Measurements from ENCODE around the gene MATR3. TPM values are rescaled to one million over a fixed set of nuclear protein-coding genes. Genes with fewer than 3 reads are reported as not detected.

MATR3 gene
- total RNA-seq, 1 experiment from 2014 or later = 145 TPM

DNA sequence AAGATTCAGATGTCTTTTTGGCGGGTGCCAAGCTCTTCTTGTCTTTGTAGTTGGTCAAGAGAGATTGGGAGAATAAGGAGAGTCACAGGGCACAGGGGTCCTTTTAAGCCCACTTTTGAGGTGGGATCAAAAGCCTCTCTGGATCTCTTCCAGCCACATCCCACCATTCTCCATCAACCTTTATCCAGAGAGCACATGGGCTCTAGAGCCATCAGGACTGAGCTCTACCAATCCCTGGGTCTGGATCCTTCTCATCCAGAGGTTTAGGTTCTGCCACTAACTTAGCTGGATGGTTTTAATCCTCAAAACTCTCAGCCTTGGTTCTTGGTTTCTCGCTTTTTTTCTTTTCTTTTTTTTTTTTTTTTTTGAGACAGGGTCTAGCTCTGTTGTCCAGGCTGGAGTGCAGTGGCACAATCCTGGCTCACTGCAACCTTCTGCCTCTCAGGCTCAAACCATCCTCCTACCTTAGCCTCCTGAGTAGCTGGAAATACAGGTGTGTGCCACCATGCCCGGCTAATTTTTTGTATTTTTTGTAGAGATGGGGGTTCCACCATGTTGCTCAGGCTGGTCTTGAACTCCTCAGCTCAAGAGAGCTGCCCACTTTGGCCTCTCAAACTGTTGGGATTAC is 44.6 kb upstream of the MATR3 start:
- BruUV-seq (replicated peaks) = no TSS peak
- Histone ChIP-seq H3K36me3 (ENCODE audit: low read depth) (no peaks in the 10 kb centered on the region), H2AFZ (no peak overlapping the region), H3K79me2 (ENCODE audit: low read depth) (no peaks in the 10 kb centered on the region), H3K9me2 (ENCODE audit: insufficient read depth) (no peaks in the 10 kb centered on the region), H3K27ac (no peak overlapping the region), H3K4me3 (no peak overlapping the region), H3K4me2 (no peak overlapping the region), H3K27me3 (ENCODE audit: insufficient read depth, low read depth) (no peaks in the 10 kb centered on the region), H3K9me3 (ENCODE audit: insufficient read depth, low read depth) (no peaks in the 10 kb centered on the region), H3F3A (ENCODE audit: insufficient read depth, low read depth) (no peaks in the 10 kb centered on the region), H3K4me1 (replicated peaks; ENCODE audit: insufficient read depth) (peaks cover 9% of the 10 kb centered on the region; the same call in 1 of the 2 replicates), H4K20me1 (ENCODE audit: insufficient read depth) (no peaks in the 10 kb centered on the region)
- no peak for DNase-seq
- ChIA-PET POLR2A (ENCODE audit: unreplicated experiment) (no interaction called here), CTCF (no interaction called here)
- TF ChIP-seq, protein P1, sequence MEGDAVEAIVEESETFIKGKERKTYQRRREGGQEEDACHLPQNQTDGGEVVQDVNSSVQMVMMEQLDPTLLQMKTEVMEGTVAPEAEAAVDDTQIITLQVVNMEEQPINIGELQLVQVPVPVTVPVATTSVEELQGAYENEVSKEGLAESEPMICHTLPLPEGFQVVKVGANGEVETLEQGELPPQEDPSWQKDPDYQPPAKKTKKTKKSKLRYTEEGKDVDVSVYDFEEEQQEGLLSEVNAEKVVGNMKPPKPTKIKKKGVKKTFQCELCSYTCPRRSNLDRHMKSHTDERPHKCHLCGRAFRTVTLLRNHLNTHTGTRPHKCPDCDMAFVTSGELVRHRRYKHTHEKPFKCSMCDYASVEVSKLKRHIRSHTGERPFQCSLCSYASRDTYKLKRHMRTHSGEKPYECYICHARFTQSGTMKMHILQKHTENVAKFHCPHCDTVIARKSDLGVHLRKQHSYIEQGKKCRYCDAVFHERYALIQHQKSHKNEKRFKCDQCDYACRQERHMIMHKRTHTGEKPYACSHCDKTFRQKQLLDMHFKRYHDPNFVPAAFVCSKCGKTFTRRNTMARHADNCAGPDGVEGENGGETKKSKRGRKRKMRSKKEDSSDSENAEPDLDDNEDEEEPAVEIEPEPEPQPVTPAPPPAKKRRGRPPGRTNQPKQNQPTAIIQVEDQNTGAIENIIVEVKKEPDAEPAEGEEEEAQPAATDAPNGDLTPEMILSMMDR (conservative IDR thresholded peaks at IDR 0.05) = no peak
- TF ChIP-seq EZH2 (IDR thresholded peaks at IDR 0.05; ENCODE audit: low read depth) = no peak
- intact Hi-C loops (cut with micrococcal nuclease; ENCODE audit: unreplicated experiment) = no loop called here

DNA sequence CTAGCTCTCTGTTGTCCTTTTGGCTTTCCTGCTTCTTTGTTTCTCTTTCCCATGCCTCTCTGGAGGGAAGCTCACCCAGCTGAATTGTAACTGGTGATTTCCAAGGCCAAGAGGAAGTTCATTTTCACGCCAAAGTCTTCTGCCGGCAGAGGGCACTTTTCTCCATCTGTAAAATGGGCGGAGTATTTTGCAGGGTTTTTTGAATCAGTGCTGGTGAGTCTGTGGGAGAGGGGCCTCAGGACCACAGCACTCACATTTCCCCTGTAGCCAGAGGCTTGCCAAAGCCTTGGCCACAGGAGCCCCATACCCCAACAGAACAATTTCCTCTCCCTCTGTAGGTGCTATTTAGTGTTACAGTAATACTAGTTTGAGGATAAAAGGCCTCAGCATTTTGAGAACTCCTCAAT is 42.3 kb upstream of the MATR3 start:
- Histone ChIP-seq H3K79me2 (ENCODE audit: low read depth) (no peaks in the 10 kb centered on the region), H3K4me2 (no peak overlapping the region), H3K4me1 (replicated peaks; ENCODE audit: insufficient read depth) (peaks cover 5% of the 10 kb centered on the region; the same call in 1 of the 2 replicates), H3K36me3 (ENCODE audit: low read depth) (no peaks in the 10 kb centered on the region), H3K9me2 (ENCODE audit: insufficient read depth) (no peaks in the 10 kb centered on the region), H3K4me3 (no peak overlapping the region), H3K27me3 (ENCODE audit: insufficient read depth, low read depth) (no peaks in the 10 kb centered on the region), H3K27ac (no peak overlapping the region), H2AFZ (no peak overlapping the region), H3F3A (ENCODE audit: insufficient read depth, low read depth) (no peaks in the 10 kb centered on the region), H4K20me1 (ENCODE audit: insufficient read depth) (no peaks in the 10 kb centered on the region), H3K9me3 (ENCODE audit: insufficient read depth, low read depth) (no peaks in the 10 kb centered on the region)
- TF ChIP-seq EZH2 (IDR thresholded peaks at IDR 0.05; ENCODE audit: low read depth) = no peak
- TF ChIP-seq, protein P1 (conservative IDR thresholded peaks at IDR 0.05) = no peak
- CTCF ChIA-PET = no interaction called here
- POLR2A ChIA-PET (ENCODE audit: unreplicated experiment) = no interaction called here
- BruUV-seq (replicated peaks) = no TSS peak
- no peak for DNase-seq
- intact Hi-C loops (cut with micrococcal nuclease; ENCODE audit: unreplicated experiment) = no loop called here

GRCh38 chr5:139251695-139252288 is 41.7 kb upstream of the MATR3 start:
- no peak overlapping the region for H3K4me3 ChIP-seq
- intact Hi-C loops (cut with micrococcal nuclease; ENCODE audit: unreplicated experiment) = no loop called here
- H3K27me3 ChIP-seq (ENCODE audit: insufficient read depth, low read depth) = no peaks in the 10 kb centered on the region
- no peaks in the 10 kb centered on the region for H3K9me3 ChIP-seq (ENCODE audit: insufficient read depth, low read depth)
- no peaks in the 10 kb centered on the region for H3K9me2 ChIP-seq (ENCODE audit: insufficient read depth)
- H3K4me1 ChIP-seq (replicated peaks; ENCODE audit: insufficient read depth) = no peaks in the 10 kb centered on the region
- no peak overlapping the region for H3K4me2 ChIP-seq
- POLR2A ChIA-PET (ENCODE audit: unreplicated experiment) = no interaction called here
- no peaks in the 10 kb centered on the region for H3K36me3 ChIP-seq (ENCODE audit: low read depth)
- no peak for DNase-seq
- no peak overlapping the region for H2AFZ ChIP-seq
- H3F3A ChIP-seq (ENCODE audit: insufficient read depth, low read depth) = no peaks in the 10 kb centered on the region
- no TSS peak for BruUV-seq (replicated peaks)
- CTCF ChIA-PET = no interaction called here
- no peaks in the 10 kb centered on the region for H4K20me1 ChIP-seq (ENCODE audit: insufficient read depth)
- no peak overlapping the region for H3K27ac ChIP-seq
- TF ChIP-seq, protein P1 (conservative IDR thresholded peaks at IDR 0.05) = no peak
- no peak for TF ChIP-seq EZH2 (IDR thresholded peaks at IDR 0.05; ENCODE audit: low read depth)
- no peaks in the 10 kb centered on the region for H3K79me2 ChIP-seq (ENCODE audit: low read depth)
